ENCODE results near the gene ATM.

- TF ChIP-seq CTCF (IDR thresholded peaks at IDR 0.05; ENCODE audit: low read depth, low read length, poor library complexity, severe bottlenecking): no peak
- no peak for TF ChIP-seq EZH2phosphoT487 (IDR thresholded peaks at IDR 0.05; ENCODE audit: borderline replicate concordance, low read length)
Measured at GRCh38 chr11:108241330-108242037, 18.6 kb downstream of the ATM start.

Measured in DOHH2 (cell line).